Stimulated activated CD4-positive, alpha-beta T cell treated with anti-CD3 and anti-CD28 coated beads, Interleukin-2, amount 100 ng/mL, for 24 hours (primary cell): ENCODE results near the gene OPA1.

Experiments used
- DNase-seq, 2 donors: peaks; one replicate each; pipeline ENCODE4 v3.0.0-alpha.2; 2020

The OPA1 gene

DNA sequence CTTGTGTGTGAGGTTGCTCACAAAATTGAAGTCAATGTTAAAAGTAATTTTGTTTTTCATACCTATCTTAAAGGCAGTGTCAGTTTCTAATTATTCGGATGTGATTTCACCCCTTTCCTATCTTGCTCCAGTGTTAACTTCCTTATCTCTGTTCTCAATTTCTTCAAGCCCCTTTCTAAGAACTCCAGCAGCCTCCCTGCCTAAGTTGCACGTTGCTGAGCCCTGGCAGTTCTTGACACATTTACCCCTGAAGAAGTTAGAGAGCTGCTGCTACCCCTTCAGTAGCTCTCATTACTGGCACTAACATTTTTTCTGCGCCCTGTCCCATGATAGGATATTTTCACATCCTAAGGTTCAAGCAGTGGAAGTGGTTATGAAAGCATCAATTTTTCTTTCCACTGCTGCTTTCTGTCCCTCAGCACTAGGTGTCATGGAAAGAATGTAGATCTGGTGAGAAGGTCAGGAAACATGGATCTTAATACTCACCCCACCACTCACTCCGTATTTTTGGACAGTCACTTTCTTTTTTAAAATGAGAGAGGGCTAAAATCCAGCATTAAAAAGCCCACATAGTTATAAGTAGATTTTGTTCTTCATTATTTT, 62.9 kb downstream of the OPA1 start:
- no peak for DNase-seq

- DNase-seq, result no peak
Observed at GRCh38 chr3:193656445-193656844, 63.4 kb downstream of the OPA1 start.

GRCh38 chr3:193656878-193657282, 63.9 kb downstream of the OPA1 start:
- no peak for DNase-seq

GRCh38 chr3:193660171-193660570, 67.2 kb downstream of the OPA1 start:
- no peak for DNase-seq

DNA sequence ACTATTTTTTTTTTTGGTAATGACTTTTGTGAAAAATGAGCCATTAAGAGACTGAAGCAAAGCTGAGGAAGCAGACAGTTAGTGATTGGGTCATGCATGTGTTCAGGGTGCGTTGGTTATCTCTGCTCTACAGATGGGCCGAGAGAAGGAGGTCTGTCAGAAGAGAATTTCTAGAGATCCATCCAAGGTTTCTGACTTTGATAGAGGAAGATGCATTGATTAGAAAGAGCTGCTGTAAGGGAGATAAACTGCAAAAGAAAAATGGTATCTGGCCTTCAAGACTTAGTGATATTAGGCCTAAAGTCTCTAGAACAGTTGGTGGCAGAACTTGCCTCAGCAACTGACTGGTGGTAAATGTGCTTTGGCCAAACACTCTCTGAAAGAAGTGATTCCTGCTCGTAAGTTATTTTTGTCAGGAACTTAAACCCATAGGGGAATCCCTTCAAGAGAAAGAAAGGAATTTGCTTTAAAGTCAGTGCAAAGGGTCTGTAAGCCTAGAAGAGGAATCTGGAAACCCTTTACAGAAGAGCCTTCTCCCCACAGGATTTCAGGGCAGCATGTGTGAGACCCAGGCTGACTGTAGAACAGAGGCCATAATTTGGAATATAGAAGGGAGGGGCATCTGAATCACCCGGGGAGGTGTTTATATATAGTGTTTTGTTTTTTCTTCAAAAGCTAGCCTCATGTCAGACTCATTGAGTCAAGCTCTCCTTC, 67.8 kb downstream of the OPA1 start:
- no peak for DNase-seq

DNA sequence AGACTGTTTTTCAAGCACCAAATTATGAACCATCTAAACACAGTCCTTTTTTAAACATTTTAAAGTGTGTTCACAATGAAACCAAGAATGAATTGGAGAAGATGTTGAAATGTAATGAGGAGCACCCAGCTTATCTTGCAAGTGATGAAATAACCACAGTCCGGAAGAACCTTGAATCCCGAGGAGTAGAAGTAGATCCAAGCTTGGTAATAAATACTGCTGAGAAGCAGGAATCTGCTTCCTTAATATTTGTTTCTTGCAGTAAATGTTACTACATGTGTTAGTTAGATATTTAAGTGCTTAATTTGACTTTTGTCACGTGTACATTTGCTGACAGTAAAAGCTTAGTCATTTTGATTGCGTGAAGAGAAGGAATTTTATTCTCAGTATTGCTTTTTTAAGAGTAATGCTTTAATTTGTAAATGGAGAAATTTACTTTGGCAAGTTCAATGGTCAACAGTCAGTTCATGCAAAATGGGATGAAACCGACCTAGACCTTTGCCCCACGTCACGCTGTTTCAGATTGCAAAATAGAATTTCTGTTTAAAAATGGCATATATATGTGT, 69.8 kb downstream of the OPA1 start:
- DNase-seq, result no peak

DNA sequence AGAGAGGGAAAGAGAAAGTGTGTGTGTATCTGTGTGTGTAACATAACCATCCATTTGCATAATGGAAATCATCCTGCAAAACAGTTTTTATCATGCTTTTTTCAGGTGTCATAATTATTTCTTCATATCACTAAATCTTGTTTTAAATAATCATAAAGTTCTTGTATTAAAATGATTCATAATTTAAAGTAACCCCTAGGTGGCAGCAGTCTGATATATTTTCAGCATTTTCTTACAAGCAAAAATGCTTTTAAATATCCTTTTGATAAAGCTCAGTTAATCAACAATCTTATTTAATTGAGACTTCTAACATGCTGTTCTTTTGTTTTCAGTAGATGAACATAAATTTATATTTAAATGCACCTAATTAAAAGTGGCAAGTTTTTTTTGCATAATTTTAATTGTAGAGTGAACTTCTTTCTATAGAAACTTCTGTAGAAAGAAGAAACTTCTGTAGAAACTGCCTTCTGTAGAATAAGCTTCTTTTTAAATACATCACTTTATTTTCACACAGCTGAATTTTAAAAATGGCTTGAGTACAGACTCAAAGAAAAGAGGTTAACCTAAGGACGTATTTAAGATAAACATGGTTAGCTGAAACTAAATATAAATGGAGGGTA, 72.5 kb downstream of the OPA1 start:
- no peak for DNase-seq

DNA sequence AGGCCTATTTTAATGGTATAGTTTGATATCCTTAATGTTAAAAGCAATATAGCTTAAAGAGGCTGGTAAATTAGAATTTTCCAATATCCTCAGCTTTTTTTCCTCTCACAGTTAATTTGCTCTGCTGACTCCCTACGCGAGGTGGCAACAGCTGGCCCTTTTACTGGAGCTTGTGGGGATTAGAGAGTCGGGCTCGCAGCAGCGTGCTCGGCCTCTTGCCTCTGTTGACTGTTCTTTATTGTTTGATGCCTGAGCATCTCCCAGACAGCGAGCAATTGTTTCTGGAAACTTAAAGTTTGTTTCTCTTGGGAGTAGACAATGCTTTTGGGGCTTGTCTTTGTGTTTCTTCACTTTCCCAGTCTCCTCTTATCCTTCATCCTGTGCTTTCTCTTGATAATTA, 80.8 kb downstream of the OPA1 start:
- no peak for DNase-seq

DNA sequence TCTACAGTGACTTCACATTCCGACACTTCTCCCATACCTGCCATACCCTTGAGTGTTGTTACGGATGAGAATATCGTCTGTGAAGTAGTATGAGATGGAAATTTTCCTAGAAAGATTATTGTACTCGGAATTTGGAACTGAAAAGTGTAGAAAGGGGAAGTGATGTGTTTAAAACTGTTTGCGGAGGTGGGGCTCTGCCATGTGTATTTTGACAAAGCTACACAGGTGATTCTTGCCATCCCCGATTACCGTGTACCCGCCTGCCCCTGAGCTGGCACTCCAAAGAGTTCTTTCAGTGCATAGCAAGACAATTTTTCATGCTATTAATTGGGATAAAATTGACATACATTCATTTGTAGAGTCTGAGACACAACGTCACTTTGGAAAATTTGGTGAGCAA, 81.7 kb downstream of the OPA1 start:
- no peak for DNase-seq

- DNase-seq, result no peak
Observed at GRCh38 chr3:193677734-193678133, 84.7 kb downstream of the OPA1 start.

- DNase-seq, result no peak
Observed at GRCh38 chr3:193680220-193680619, 87.2 kb downstream of the OPA1 start.

DNA sequence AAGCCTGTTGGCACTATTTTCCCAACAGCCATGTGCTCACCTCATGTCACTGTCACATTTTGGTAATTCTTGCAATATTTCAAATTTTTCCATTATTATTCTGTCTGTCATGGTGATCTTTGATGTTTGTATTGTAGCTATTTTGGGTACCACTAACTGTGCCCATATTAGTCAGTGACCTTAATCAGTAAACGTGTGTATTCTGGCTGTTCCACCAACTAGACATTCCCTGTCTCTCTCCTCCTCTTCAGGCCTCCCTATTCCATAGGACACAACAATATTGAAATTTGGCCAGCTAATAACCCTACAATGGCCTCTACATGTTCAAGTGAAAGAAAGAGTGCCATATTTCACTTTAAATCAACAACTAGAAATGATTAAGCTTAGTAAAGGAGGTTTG, 88.6 kb downstream of the OPA1 start:
- no peak for DNase-seq

DNA sequence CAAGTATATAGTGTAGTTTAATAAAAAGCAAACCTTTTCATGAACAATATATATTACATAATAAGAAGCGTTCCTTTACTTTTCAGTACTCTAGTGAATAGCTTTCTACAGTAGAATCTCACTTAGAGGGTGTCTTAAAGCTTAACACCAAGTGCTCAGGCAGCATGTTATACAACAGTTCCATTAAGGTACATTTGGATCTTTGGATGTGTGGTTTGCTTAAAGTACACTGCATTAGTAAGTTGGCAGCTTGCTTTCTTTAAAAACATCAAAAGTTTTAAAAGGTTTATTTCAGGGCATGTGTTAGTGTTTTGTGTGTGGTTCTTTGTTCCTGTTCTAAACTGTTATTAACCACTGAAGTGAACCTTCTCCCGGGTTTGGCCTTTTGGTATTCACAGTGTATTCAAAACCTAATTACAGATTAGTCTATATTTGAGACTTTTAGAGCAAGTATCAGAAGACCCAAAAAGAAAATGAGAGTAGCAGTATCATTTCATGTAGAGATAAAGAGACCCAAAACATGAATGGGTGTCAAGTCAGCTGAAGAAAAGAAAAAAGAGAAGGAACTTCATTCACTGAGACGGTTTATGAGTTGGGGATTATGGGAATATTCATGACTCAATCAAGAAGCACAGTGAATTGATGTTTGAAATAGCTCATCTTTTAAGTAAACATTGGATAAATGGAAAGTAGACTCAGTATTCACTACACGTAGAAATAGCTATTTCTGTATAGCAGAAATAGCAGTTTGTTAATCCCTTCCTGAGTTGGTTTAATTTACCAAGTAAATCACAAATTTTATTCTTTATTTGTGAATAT, 93.9 kb downstream of the OPA1 start:
- DNase-seq, result no peak

- no peak for DNase-seq
Observed at GRCh38 chr3:193688834-193689714, 96.1 kb downstream of the OPA1 start.

- DNase-seq, result no peak
Observed at GRCh38 chr3:193693774-193694173, 100.8 kb downstream of the OPA1 start.

DNA sequence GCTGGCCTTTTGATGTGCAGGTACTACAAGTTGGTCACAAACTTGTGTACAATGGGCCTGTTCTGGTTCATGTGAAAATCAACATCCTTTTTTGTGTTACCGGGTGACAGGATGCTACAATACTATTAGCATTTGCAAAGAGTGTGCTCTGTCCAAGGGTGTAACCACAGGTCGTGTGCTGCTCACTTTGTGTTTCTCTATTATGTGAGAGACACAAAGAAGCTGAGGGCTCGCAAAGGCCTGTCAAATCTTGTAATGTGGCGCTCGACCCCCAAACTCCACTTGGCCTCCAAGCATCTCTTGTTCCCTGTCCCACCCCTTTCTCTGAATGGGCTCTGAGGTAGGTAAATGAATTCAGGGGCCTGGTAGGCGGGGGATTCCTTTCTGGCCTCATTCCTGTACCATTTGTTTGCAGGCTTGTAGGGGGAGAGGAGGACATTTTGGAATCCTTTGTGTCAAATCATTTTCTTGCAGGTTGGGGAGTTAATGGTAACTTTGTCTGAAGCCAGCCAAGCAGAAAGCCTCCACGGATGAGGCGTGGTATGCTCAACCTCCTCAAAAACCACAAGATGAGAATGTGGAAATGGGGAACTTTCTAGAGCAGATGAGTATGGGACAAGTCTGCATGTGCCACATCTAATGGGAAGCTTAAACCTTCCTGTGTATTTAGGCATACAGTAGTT, 109.1 kb downstream of the OPA1 start:
- DNase-seq, result no peak

GRCh38 chr3:193702967-193703366, 110.0 kb downstream of the OPA1 start:
- no peak for DNase-seq

GRCh38 chr3:193704431-193704830, 111.4 kb downstream of the OPA1 start:
- DNase-seq, result no peak

DNA sequence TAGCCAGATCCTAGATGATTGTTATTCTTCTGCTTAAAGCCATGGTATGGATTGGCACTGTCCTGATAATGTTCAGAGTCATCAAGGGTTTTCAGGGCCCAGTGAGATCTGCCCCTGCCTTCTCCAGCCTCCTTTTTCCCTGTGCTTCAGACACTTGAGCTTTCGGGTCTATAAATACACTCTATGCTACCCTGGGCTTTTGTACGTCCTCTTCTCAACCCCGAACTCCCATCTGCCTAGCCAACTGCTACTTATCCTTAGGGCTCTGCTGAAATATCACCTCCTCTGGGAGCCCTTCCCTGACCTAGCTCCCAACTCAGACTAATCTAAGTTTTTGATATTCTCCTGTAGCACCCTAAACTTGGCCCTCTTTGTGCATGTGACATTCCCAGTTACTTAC, 115.3 kb downstream of the OPA1 start:
- DNase-seq, result no peak

- no peak for DNase-seq
Observed at GRCh38 chr3:193710286-193711165, 117.5 kb downstream of the OPA1 start.

- no peak for DNase-seq
Observed at GRCh38 chr3:193711166-193711485, 118.1 kb downstream of the OPA1 start.
